OCI-LY3 (cell line): ENCODE data around the gene LRRC4C.

Experiments
- H2AFZ ChIP-seq: fragments of 200-600, 300-600 bp; shearing (Covaris generic); 2 replicates; pipeline ENCODE4 v1.6.0; 2014; ENCODE audit warnings: antibody characterized with exemption, low read depth, low read length
- H3K27ac ChIP-seq: fragments of 200-600, 300-600 bp; sonication (generic); 2 replicates; pipeline ENCODE4 v1.5.1; 2014; ENCODE audit warnings: mild to moderate bottlenecking, low read length, moderate library complexity, mixed read lengths
- H3K27me3 ChIP-seq: fragments of 200-600, 300-600 bp; sonication (generic); 2 replicates; pipeline ENCODE4 v1.6.1; 2014; ENCODE audit warnings: low read depth, low read length, mixed read lengths
- H3K36me3 ChIP-seq: fragments of 200-600, 300-600 bp; sonication (generic); replicated peaks from 2 replicates; pipeline ENCODE3; 2014; ENCODE audit warnings: low read depth, low read length, mixed read lengths
- H3K4me1 ChIP-seq: fragments of 300-600, 200-600 bp; sonication (generic); 2 replicates; pipeline ENCODE4 v1.6.1; 2014; ENCODE audit warnings: low read length, mixed read lengths
- H3K4me2 ChIP-seq: fragments of 200-600, 300-600 bp; sonication (generic); 2 replicates; pipeline ENCODE4 v1.6.1; 2014; ENCODE audit warnings: low read length, mixed read lengths
- H3K4me3 ChIP-seq: fragments of 300-600, 200-600 bp; sonication (generic); 2 replicates; pipeline ENCODE4 v1.5.1; 2014; ENCODE audit warnings: antibody characterized with exemption, mild to moderate bottlenecking, low read length, moderate library complexity
- H3K79me2 ChIP-seq: fragments of 300-600, 200-600 bp; shearing (Covaris generic); 2 replicates; pipeline ENCODE4 v1.6.1; 2014; ENCODE audit warnings: mild to moderate bottlenecking, low read length, mixed read lengths
- H3K9ac ChIP-seq: fragments of 300-600, 200-600 bp; shearing (Covaris generic); 2 replicates; pipeline ENCODE4 v1.6.0; 2014; ENCODE audit warnings: mild to moderate bottlenecking, low read length, moderate library complexity
- H3K9me3 ChIP-seq: fragments of 200-600, 300-600 bp; shearing (Covaris generic); 2 replicates; pipeline ENCODE4 v1.6.1; 2014; ENCODE audit warnings: low read length, mixed read lengths; ENCODE audit not compliant: insufficient read depth
- H4K20me1 ChIP-seq: fragments of 200-600, 300-600 bp; sonication (generic); 2 replicates; pipeline ENCODE4 v1.6.1; 2016; ENCODE audit warnings: low read length, mixed read lengths; ENCODE audit not compliant: insufficient read depth
- CTCF ChIP-seq: fragments of 200-600, 300-600 bp; sonication (generic); IDR thresholded peaks from 2 replicates; pipeline ENCODE4 v1.5.1; 2014; ENCODE audit warnings: antibody characterized with exemption, low read length, low read depth
- EZH2phosphoT487 ChIP-seq: fragments of 200-600 bp; shearing (Covaris generic); IDR thresholded peaks from 2 replicates; pipeline ENCODE4 v1.6.1; 2018; ENCODE audit warnings: antibody characterized with exemption, mixed run types, low read depth

The LRRC4C gene

DNA sequence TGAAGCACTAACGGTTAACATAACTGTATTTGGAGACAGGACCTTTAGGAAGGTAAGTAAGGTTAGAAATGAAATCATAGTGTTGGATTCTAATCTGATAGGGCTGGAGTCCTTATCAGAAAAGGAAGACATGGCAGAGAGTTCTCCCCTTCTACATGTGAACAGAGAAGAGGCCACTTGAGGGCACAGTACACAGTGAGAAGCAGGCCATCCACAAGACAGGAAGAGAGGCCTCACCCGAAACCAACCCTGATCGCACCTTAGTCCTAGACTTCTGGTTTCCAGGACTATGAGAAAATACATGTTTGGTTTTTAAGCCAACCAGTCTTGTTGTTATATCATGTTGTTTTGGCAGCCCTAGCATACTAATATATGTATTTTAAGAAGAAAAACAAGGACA, 170.0 kb downstream of the LRRC4C start:
- H2AFZ ChIP-seq = peak overlapping the region; percentile 52
- H4K20me1 ChIP-seq = no peaks in the 10 kb centered on the region
- no peaks in the 10 kb centered on the region for H3K9me3 ChIP-seq
- H3K27me3 ChIP-seq = no peaks in the 10 kb centered on the region
- H3K9ac ChIP-seq = no peak overlapping the region
- peak overlapping the region; percentile 30; the same call in 1 of the 2 replicates for H3K4me2 ChIP-seq
- peaks cover 2% of the 10 kb centered on the region for H3K36me3 ChIP-seq
- H3K4me3 ChIP-seq = no peak overlapping the region
- peaks cover 9% of the 10 kb centered on the region for H3K4me1 ChIP-seq
- no peaks in the 10 kb centered on the region for H3K79me2 ChIP-seq
- no peak overlapping the region for H3K27ac ChIP-seq
- no peak for TF ChIP-seq EZH2phosphoT487
- TF ChIP-seq CTCF = peak; percentile 48

- no peak overlapping the region for H3K4me2 ChIP-seq
- peaks cover 9% of the 10 kb centered on the region for H3K4me1 ChIP-seq
- no peaks in the 10 kb centered on the region for H3K79me2 ChIP-seq
- H3K36me3 ChIP-seq = peaks cover 2% of the 10 kb centered on the region
- H3K27me3 ChIP-seq = no peaks in the 10 kb centered on the region
- TF ChIP-seq EZH2phosphoT487 = no peak
- no peak for TF ChIP-seq CTCF
- no peak overlapping the region for H3K9ac ChIP-seq
- no peaks in the 10 kb centered on the region for H4K20me1 ChIP-seq
- H3K9me3 ChIP-seq = no peaks in the 10 kb centered on the region
- H2AFZ ChIP-seq = no peak overlapping the region
- H3K27ac ChIP-seq = no peak overlapping the region
- no peak overlapping the region for H3K4me3 ChIP-seq
Measured at GRCh38 chr11:41286751-41287150, 172.7 kb downstream of the LRRC4C start.

DNA sequence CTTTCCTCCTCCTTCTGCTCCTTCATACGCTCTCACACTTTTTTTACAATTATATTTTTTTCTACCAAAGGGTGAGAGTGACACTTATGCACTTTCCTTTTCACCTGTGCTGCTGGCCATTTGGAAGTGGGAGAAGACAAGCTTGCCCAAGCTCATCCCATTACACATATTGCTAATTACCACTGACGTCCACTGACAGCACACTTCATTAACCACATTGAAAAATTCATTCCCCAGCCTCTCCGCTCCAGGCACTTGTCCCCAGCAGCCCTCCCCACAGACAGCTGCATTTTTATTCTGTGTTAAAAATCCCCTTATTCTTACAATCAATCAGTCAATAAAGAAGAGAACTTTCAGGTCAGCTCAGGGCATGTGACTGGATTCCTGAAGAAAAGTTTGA, 175.1 kb downstream of the LRRC4C start:
- Histone ChIP-seq H3K9me3 (no peaks in the 10 kb centered on the region), H3K27ac (no peak overlapping the region), H3K4me3 (no peak overlapping the region), H3K36me3 (no peaks in the 10 kb centered on the region), H3K9ac (no peak overlapping the region), H3K27me3 (no peaks in the 10 kb centered on the region), H3K4me2 (no peak overlapping the region), H4K20me1 (no peaks in the 10 kb centered on the region), H3K79me2 (no peaks in the 10 kb centered on the region), H2AFZ (no peak overlapping the region), H3K4me1 (peaks cover 2% of the 10 kb centered on the region)
- no peak for TF ChIP-seq EZH2phosphoT487
- no peak for TF ChIP-seq CTCF

DNA sequence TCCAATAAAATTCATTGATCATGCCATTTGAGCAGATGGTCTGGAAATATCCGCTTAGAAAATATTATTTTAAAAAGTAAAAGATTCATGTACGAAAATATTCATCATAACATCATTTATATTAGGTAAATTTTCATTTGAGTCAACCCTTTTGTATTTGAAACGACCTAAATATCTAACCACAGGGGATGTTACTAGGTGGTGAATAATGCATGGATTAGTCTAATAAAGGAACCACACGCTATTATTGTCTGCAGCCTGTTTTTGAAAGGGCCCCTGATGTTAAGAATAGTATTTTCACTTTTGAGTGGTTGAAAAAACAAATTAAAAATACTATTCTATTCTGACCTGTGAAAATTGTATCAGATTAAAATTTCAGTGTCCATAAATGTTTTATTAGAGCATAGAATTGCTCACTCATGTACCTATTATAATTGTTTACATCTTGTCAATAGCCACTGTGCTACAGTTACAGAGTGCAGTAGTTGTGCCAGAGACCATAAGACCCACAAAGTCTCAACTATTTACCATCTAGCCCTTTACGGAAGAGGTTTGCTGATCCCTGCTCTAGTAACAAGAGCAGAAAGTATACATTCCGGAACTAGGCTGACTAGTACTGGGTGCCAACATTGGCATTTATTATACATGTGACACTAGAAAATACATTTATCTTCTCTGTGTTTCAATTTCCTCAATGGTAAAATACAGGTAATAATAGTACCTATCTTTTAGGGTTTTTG, 176.1 kb downstream of the LRRC4C start:
- Histone ChIP-seq H3K79me2 (no peaks in the 10 kb centered on the region), H3K4me3 (no peak overlapping the region), H3K4me1 (no peaks in the 10 kb centered on the region), H2AFZ (no peak overlapping the region), H3K27ac (no peak overlapping the region), H3K9me3 (no peaks in the 10 kb centered on the region), H4K20me1 (no peaks in the 10 kb centered on the region), H3K4me2 (no peak overlapping the region), H3K27me3 (no peaks in the 10 kb centered on the region), H3K36me3 (no peaks in the 10 kb centered on the region), H3K9ac (no peak overlapping the region)
- TF ChIP-seq CTCF (no peak), EZH2phosphoT487 (no peak)
